ENCODE data around the gene XYLT1.

XYLT1 gene

GRCh38 chr16:17069681-17070080 is 401.1 kb downstream of the XYLT1 start (continued):
- TF ChIP-seq, protein P1, sequence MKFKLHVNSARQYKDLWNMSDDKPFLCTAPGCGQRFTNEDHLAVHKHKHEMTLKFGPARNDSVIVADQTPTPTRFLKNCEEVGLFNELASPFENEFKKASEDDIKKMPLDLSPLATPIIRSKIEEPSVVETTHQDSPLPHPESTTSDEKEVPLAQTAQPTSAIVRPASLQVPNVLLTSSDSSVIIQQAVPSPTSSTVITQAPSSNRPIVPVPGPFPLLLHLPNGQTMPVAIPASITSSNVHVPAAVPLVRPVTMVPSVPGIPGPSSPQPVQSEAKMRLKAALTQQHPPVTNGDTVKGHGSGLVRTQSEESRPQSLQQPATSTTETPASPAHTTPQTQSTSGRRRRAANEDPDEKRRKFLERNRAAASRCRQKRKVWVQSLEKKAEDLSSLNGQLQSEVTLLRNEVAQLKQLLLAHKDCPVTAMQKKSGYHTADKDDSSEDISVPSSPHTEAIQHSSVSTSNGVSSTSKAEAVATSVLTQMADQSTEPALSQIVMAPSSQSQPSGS (tag by site-specific recombination; IDR thresholded peaks at IDR 0.05; ENCODE audit: low read depth) = no peak
- TF ChIP-seq AEBP2 (tag by site-specific recombination; IDR thresholded peaks at IDR 0.05; ENCODE audit: borderline replicate concordance) = no peak
- TF ChIP-seq HOXA7 (CRISPR knock-in tag; IDR thresholded peaks at IDR 0.05; ENCODE audit: borderline replicate concordance) = no peak
- no peak for TF ChIP-seq ZNF335 (tag by site-specific recombination; conservative IDR thresholded peaks at IDR 0.05)
- no peak for TF ChIP-seq ZNF792 (tag by site-specific recombination; IDR thresholded peaks at IDR 0.05)
- TF ChIP-seq ZNF239 (tag by site-specific recombination; IDR thresholded peaks at IDR 0.05) = no peak

GRCh38 chr16:17068524-17068923 is 402.2 kb downstream of the XYLT1 start:
- H3K4me3 ChIP-seq (ENCODE audit: low read depth, low read length) = no peak overlapping the region
- no peak overlapping the region for H3K27ac ChIP-seq (ENCODE audit: extremely low read depth, low read depth, low read length)
- no peaks in the 10 kb centered on the region for H3K9me3 ChIP-seq (ENCODE audit: control insufficient read depth, insufficient read depth, low read depth, low read length)
- H3K4me1 ChIP-seq (ENCODE audit: control insufficient read depth, insufficient read depth, low read length) = no peaks in the 10 kb centered on the region
- TF ChIP-seq SP7 (tag by site-specific recombination; IDR thresholded peaks at IDR 0.05) (no peak), ZNF26 (tag by site-specific recombination; IDR thresholded peaks at IDR 0.05) (no peak), MZF1 (tag by site-specific recombination; IDR thresholded peaks at IDR 0.05; ENCODE audit: borderline replicate concordance) (no peak), SP3 (tag by site-specific recombination; IDR thresholded peaks at IDR 0.05) (no peak), ZNF785 (tag by site-specific recombination; IDR thresholded peaks at IDR 0.05) (no peak)
- ChIA-PET CTCF (interaction anchor here (1.6 kb wide), 1 partner anchor 208 kb away, joined by 4 read pairs; no protein-coding TSS in a partner anchor), POLR2A (no interaction called here)
- H3K36me3 ChIP-seq (ENCODE audit: control insufficient read depth in 2 of 2, insufficient read depth in 1 of 2, low read length in 2 of 2) = no peaks in the 10 kb centered on the region

DNA sequence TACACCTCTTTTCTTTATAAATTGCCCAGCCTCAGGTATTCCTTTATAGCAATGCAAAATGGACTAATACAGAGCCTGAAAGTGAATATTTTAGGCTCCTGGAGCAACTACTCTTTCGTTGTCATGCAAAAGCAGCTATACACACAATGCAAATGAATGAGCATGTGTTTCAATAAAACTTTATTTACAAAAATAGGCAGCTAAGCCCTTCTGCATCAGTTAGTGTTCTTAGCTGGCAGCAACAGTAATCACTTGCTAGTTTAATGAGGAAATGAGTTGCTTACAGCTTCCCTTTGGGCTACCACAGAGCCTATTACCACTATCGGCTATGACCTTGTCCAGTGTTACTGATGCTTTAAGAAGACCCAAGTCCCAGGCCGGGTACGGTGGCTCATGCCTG is 402.9 kb downstream of the XYLT1 start:
- no peaks in the 10 kb centered on the region for H3K36me3 ChIP-seq (ENCODE audit: control insufficient read depth in 2 of 2, insufficient read depth in 1 of 2, low read length in 2 of 2)
- no peaks in the 10 kb centered on the region for H3K9me3 ChIP-seq (ENCODE audit: control insufficient read depth, insufficient read depth, low read depth, low read length)
- no peaks in the 10 kb centered on the region for H3K4me1 ChIP-seq (ENCODE audit: control insufficient read depth, insufficient read depth, low read length)
- ChIA-PET POLR2A (no interaction called here), CTCF (interaction anchor here (1.6 kb wide), 1 partner anchor 207 kb away, joined by 4 read pairs; no protein-coding TSS in a partner anchor)
- no peak overlapping the region for H3K4me3 ChIP-seq (ENCODE audit: low read depth, low read length)
- H3K27ac ChIP-seq (ENCODE audit: extremely low read depth, low read depth, low read length) = no peak overlapping the region
- TF ChIP-seq ZNF660 (tag by site-specific recombination; IDR thresholded peaks at IDR 0.05) (no peak), ZNF202 (tag by site-specific recombination; IDR thresholded peaks at IDR 0.05; ENCODE audit: borderline replicate concordance) (no peak), SALL2 (tag by site-specific recombination; IDR thresholded peaks at IDR 0.05; ENCODE audit: borderline replicate concordance) (no peak), ZBTB8A (tag by site-specific recombination; IDR thresholded peaks at IDR 0.05) (no peak), ZFP69B (tag by site-specific recombination; IDR thresholded peaks at IDR 0.05) (no peak), ZNF114 (tag by site-specific recombination; IDR thresholded peaks at IDR 0.05) (no peak), MYNN (tag by site-specific recombination; IDR thresholded peaks at IDR 0.05; ENCODE audit: borderline replicate concordance) (no peak), ZNF544 (tag by site-specific recombination; IDR thresholded peaks at IDR 0.05) (no peak), ZNF169 (tag by site-specific recombination; IDR thresholded peaks at IDR 0.05) (no peak), ZNF791 (tag by site-specific recombination; IDR thresholded peaks at IDR 0.05) (no peak), SETDB1 (IDR thresholded peaks at IDR 0.05; ENCODE audit: insufficient read length, low read length) (no peak), ZNF837 (tag by site-specific recombination; IDR thresholded peaks at IDR 0.05) (no peak)
- TF ChIP-seq, protein P2, sequence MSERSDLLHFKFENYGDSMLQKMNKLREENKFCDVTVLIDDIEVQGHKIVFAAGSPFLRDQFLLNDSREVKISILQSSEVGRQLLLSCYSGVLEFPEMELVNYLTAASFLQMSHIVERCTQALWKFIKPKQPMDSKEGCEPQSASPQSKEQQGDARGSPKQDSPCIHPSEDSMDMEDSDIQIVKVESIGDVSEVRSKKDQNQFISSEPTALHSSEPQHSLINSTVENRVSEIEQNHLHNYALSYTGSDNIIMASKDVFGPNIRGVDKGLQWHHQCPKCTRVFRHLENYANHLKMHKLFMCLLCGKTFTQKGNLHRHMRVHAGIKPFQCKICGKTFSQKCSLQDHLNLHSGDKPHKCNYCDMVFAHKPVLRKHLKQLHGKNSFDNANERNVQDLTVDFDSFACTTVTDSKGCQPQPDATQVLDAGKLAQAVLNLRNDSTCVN (tag by site-specific recombination; optimal IDR thresholded peaks at IDR 0.05) = no peak
- TF ChIP-seq, protein P3, sequence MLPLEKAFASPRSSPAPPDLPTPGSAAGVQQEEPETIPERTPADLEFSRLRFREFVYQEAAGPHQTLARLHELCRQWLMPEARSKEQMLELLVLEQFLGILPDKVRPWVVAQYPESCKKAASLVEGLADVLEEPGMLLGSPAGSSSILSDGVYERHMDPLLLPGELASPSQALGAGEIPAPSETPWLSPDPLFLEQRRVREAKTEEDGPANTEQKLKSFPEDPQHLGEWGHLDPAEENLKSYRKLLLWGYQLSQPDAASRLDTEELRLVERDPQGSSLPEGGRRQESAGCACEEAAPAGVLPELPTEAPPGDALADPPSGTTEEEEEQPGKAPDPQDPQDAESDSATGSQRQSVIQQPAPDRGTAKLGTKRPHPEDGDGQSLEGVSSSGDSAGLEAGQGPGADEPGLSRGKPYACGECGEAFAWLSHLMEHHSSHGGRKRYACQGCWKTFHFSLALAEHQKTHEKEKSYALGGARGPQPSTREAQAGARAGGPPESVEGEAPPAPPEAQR (tag by site-specific recombination; IDR thresholded peaks at IDR 0.05) = no peak

Measured in HEK293 (cell line).